ENCODE measurements around the gene CDIPT.

DNA sequence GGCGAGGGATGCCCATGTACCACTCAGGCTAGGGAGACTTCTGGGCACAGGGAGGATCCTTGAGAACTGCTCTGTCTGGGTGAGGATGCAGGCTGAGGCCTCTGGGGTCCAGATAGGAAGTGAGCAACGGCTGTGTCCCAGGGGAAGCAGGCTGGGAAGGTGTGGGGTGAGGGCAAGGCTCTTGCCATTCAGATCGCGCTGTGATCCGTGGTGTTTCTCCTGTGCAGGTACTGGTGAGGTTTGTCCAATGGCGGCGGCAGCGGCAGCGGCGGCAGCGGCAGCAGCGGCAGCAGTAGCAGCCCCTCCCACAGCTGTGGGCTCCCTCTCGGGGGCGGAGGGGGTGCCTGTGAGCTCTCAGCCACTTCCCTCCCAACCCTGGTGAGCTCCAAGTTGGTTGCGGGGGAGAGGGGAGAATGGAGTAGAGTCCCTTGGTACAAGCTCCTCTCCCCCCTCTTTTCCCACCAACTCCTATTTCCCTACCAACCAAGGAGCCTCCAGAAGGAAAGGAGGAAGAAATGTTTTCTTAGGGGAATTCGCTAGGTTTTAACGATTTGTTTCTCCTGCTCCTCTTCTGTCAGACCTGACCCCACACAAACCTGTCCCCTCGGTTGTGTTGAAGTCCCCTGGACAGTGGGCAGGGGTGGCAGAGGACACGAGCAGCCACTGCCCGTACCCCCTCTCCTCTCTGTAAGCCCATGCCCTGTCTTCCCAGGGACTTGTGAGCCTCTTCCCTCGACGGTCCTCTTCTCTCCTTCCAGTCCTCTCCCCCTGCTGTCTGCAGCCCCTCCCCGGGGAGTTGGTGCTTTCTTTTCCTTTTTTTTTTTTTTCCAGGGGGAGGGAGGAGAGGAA is 53.0 kb downstream of the CDIPT start:
- TF ChIP-seq, protein P1, sequence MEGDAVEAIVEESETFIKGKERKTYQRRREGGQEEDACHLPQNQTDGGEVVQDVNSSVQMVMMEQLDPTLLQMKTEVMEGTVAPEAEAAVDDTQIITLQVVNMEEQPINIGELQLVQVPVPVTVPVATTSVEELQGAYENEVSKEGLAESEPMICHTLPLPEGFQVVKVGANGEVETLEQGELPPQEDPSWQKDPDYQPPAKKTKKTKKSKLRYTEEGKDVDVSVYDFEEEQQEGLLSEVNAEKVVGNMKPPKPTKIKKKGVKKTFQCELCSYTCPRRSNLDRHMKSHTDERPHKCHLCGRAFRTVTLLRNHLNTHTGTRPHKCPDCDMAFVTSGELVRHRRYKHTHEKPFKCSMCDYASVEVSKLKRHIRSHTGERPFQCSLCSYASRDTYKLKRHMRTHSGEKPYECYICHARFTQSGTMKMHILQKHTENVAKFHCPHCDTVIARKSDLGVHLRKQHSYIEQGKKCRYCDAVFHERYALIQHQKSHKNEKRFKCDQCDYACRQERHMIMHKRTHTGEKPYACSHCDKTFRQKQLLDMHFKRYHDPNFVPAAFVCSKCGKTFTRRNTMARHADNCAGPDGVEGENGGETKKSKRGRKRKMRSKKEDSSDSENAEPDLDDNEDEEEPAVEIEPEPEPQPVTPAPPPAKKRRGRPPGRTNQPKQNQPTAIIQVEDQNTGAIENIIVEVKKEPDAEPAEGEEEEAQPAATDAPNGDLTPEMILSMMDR (conservative IDR thresholded peaks at IDR 0.05; ENCODE audit: low read depth, low read length): no peak
- no peak for TF ChIP-seq EZH2 (IDR thresholded peaks at IDR 0.05; ENCODE audit: low read length, unreplicated experiment)
